ENCODE data around the gene TCF12.

DNA sequence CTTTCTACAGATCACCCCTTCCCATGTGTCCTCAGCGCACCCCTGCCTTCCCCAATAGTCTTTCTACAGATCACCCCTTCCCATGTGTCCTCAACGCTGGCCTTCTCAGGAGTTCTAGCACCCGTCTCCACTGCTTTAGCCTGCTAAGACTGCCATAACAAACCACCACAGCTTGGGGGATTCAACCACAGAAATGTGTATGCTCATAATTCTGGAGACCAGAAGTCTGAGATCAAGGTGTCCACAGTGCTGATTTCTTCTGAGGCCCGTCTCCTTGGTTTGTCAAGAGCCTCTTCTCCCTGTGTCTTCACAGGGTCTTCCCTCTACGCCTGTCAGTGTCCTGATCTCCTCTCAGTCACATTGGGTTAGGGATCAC is 389.7 kb downstream of the TCF12 start:
- TF ChIP-seq, protein P1, sequence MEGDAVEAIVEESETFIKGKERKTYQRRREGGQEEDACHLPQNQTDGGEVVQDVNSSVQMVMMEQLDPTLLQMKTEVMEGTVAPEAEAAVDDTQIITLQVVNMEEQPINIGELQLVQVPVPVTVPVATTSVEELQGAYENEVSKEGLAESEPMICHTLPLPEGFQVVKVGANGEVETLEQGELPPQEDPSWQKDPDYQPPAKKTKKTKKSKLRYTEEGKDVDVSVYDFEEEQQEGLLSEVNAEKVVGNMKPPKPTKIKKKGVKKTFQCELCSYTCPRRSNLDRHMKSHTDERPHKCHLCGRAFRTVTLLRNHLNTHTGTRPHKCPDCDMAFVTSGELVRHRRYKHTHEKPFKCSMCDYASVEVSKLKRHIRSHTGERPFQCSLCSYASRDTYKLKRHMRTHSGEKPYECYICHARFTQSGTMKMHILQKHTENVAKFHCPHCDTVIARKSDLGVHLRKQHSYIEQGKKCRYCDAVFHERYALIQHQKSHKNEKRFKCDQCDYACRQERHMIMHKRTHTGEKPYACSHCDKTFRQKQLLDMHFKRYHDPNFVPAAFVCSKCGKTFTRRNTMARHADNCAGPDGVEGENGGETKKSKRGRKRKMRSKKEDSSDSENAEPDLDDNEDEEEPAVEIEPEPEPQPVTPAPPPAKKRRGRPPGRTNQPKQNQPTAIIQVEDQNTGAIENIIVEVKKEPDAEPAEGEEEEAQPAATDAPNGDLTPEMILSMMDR (IDR thresholded peaks at IDR 0.05) = no peak
- no peak for TF ChIP-seq POLR2A (IDR thresholded peaks at IDR 0.05)
